GM20000 (cell line): ENCODE results near the gene MAD2L1BP.
A peak's percentile ranks its signal among the peaks of the same experiment; 100 is the strongest.

Experiments used
- DNase-seq: peaks from one replicate; pipeline ENCODE4 v3.0.0; 2012; ENCODE audit warnings: low spot score
- CTCF ChIP-seq: IDR thresholded peaks from 2 replicates; pipeline ENCODE4 v1.5.1; 2012; ENCODE audit warnings: mild to moderate bottlenecking, control low read depth; ENCODE audit errors: extremely low read depth, missing control alignments

MAD2L1BP gene

GRCh38 chr6:43669922-43670622, 34.4 kb downstream of the MAD2L1BP start:
- no peak for TF ChIP-seq CTCF
- peak; percentile 58 for DNase-seq

GRCh38 chr6:43670623-43670986, 35.0 kb downstream of the MAD2L1BP start:
- no peak for TF ChIP-seq CTCF
- DNase-seq: no peak

- DNase-seq: no peak
- no peak for TF ChIP-seq CTCF
Observed at GRCh38 chr6:43671011-43671800, 35.6 kb downstream of the MAD2L1BP start.

- TF ChIP-seq CTCF: no peak
- DNase-seq: no peak
Observed at GRCh38 chr6:43671801-43672690, 36.4 kb downstream of the MAD2L1BP start.

- DNase-seq: no peak
- TF ChIP-seq CTCF: no peak
Observed at GRCh38 chr6:43673444-43674084, 37.9 kb downstream of the MAD2L1BP start.

- no peak for DNase-seq
- TF ChIP-seq CTCF: no peak
Observed at GRCh38 chr6:43674291-43674690, 38.7 kb downstream of the MAD2L1BP start.
